B cell (primary cell): Measurements from ENCODE around the gene AREG. TPM values are rescaled to one million over a fixed set of nuclear protein-coding genes. Genes with fewer than 3 reads are reported as not detected.

ENCODE experiments used
- ATAC-seq: fragments of 200-7000 bp; cut with Tn5 transposase; one replicate; pipeline ENCODE4 v1.10.0; 2021; ENCODE audit warnings: low read depth, mild to moderate bottlenecking, moderate number of reproducible peaks, moderate library complexity
- CTCF ChIA-PET: fragments of 350-600 bp; sonication (Branson Sonifier 250); formaldehyde crosslinking; loops from one replicate; lab custom pipeline; 2021; ENCODE audit warnings: antibody characterized with exemption, inconsistent platforms; lab: Charles Lee
- POLR2A ChIA-PET: fragments of 350-600 bp; sonication (Branson Sonifier 250); formaldehyde crosslinking; loops from one replicate; lab custom pipeline; 2021; ENCODE audit warnings: antibody characterized with exemption; lab: Charles Lee
- DNase-seq: peaks from one replicate; pipeline ENCODE4 v3.0.0; 2013
- H2AFZ ChIP-seq: 2 replicates; pipeline ENCODE4 v1.6.1; 2012; ENCODE audit warnings: mild to moderate bottlenecking, low read depth, low read length; ENCODE audit not compliant: insufficient read depth, poor library complexity, severe bottlenecking
- H3K27ac ChIP-seq, 2 donors: 1 replicate in 1 of 2; 2 replicates in 1 of 2; pipeline ENCODE4 v1.5.1; 2012 to 2013; ENCODE audit warnings: low read length in 2 of 2, mild to moderate bottlenecking in 2 of 2, moderate library complexity in 1 of 2
- H3K27me3 ChIP-seq, 4 experiments: fragments of 200-600 bp in 1 of 4; sonication (generic) in 1 of 4; replicated peaks in 1 of 4; 1 replicate in 2 of 4; 2 replicates in 2 of 4; pipeline versions ENCODE4 v1.6.1 to v1.7.0; 2013 to 2016; ENCODE audit warnings: low read length in 3 of 4, mild to moderate bottlenecking in 2 of 4, mixed read lengths in 1 of 4, moderate library complexity in 1 of 4; ENCODE audit not compliant: insufficient read depth in 4 of 4, control insufficient read depth in 3 of 4; ENCODE audit errors: control extremely low read depth in 1 of 4
- H3K36me3 ChIP-seq, 2 experiments: replicated peaks in 1 of 2; 1 replicate in 1 of 2; 2 replicates in 1 of 2; pipeline versions ENCODE4 v1.6.1 to v1.7.1; 2013; ENCODE audit warnings: low read length in 1 of 2; ENCODE audit not compliant: insufficient read depth in 2 of 2, control insufficient read depth in 1 of 2; ENCODE audit errors: control extremely low read depth in 1 of 2, extremely low read depth in 1 of 2
- H3K4me1 ChIP-seq, 2 donors: fragments of 200-600 bp in 1 of 2; sonication (generic) in 1 of 2; 1 replicate in 1 of 2; 2 replicates in 1 of 2; pipeline versions ENCODE4 v1.5.1 to v1.6.1; 2013 to 2017; ENCODE audit warnings: low read length in 2 of 2; ENCODE audit not compliant: control insufficient read depth in 2 of 2, insufficient read depth in 2 of 2
- H3K4me2 ChIP-seq: replicated peaks from 2 replicates; pipeline ENCODE3; 2012; ENCODE audit warnings: mild to moderate bottlenecking, low read depth, low read length; ENCODE audit not compliant: poor library complexity, severe bottlenecking
- H3K4me3 ChIP-seq, 5 experiments: fragments of 200-600 bp in 1 of 5; sonication (generic) in 1 of 5; 1 replicate in 3 of 5; 2 replicates in 2 of 5; pipeline versions ENCODE4 v1.5.1 to v1.7.0; 2011 to 2016; ENCODE audit warnings: low read length in 4 of 5, mild to moderate bottlenecking in 4 of 5, low read depth in 2 of 5, control low read depth in 1 of 5, moderate library complexity in 1 of 5; ENCODE audit not compliant: insufficient read depth in 1 of 5; ENCODE audit errors: control extremely low read depth in 1 of 5, extremely low read depth in 1 of 5
- H3K79me2 ChIP-seq: fragments of 200-600 bp; sonication (generic); one replicate; pipeline ENCODE4 v1.6.0; 2016; ENCODE audit warnings: low read length; ENCODE audit not compliant: control insufficient read depth, insufficient read depth
- H3K9ac ChIP-seq: fragments of 200-600 bp; sonication (generic); 2 replicates; pipeline ENCODE4 v1.6.1; 2017; ENCODE audit warnings: mild to moderate bottlenecking, low read length, moderate library complexity
- H3K9me3 ChIP-seq, 3 donors: one replicate each; pipeline versions ENCODE4 v1.6.1 to v1.7.1; 2013; ENCODE audit warnings: low read length in 2 of 3; ENCODE audit not compliant: control insufficient read depth in 2 of 3, insufficient read depth in 1 of 3; ENCODE audit errors: control extremely low read depth in 1 of 3
- H4K20me1 ChIP-seq: 2 replicates; pipeline ENCODE4 v1.6.0; 2012; ENCODE audit warnings: mild to moderate bottlenecking, low read length; ENCODE audit not compliant: insufficient read depth, control insufficient read depth, poor library complexity, severe bottlenecking
- H3K27ac Mint-ChIP-seq: one replicate; pipeline ENCODE4 v1.8.0; 2021; ENCODE audit warnings: mixed read lengths
- H3K27me3 Mint-ChIP-seq: one replicate; pipeline ENCODE4 v1.8.0; 2021; ENCODE audit warnings: mixed read lengths
- H3K4me1 Mint-ChIP-seq: one replicate; pipeline ENCODE4 v1.8.0; 2021; ENCODE audit warnings: mixed read lengths
- H3K4me3 Mint-ChIP-seq: one replicate; pipeline ENCODE4 v1.8.0; 2021; ENCODE audit warnings: mixed read lengths
- H3K9me3 Mint-ChIP-seq: one replicate; pipeline ENCODE4 v1.8.0; 2022; ENCODE audit warnings: mixed read lengths; ENCODE audit not compliant: insufficient read depth
- EZH2 ChIP-seq: IDR thresholded peaks from 2 replicates; pipeline ENCODE4 v1.6.1; 2012; ENCODE audit warnings: borderline replicate concordance, low read depth, mild to moderate bottlenecking, moderate library complexity, low read length; ENCODE audit not compliant: insufficient read depth, poor library complexity, severe bottlenecking
- WGBS: methylation state at CpG from one replicate; pipeline ENCODE4 v1.1.5; 2013; ENCODE audit warnings: missing lambda C conversion rate; ENCODE audit not compliant: insufficient coverage; 5-methylcytosine and 5-hydroxymethylcytosine counted together
- intact Hi-C: fragments of 100-400 bp; cut with micrococcal nuclease; formaldehyde crosslinking; loops from one replicate; pipeline ENCODE4 v1.10.0; 2022
- polyA plus RNA-seq: library from polyadenylated mRNA; depleted of rRNA; stranded (reverse); fragments of >200 nt; gene quantifications from 2 replicates; pipeline ENCODE4 v1.2.3, GENCODE V29; 2012
- total RNA-seq, 2 donors: library from RNA; stranded (reverse); fragments of 120-200 nt in 1 of 2; gene quantifications; 1 replicate in 1 of 2; 2 replicates in 1 of 2; pipeline versions ENCODE4 v1.2.3 to v1.2.4, GENCODE V29; 2013 to 2022
- TF ChIP-seq, protein P1 (sequence below): fragments of 200-600 bp; IDR thresholded peaks from one replicate; pipeline ENCODE4 v1.8.0; 2022; ENCODE audit warnings: antibody characterized with exemption, mild to moderate bottlenecking

AREG gene
- total and polyA plus RNA-seq, 2 donors (not counting 1 experiment from before 2014, with no cell fraction given): 4.6 to 47.1 TPM

DNA sequence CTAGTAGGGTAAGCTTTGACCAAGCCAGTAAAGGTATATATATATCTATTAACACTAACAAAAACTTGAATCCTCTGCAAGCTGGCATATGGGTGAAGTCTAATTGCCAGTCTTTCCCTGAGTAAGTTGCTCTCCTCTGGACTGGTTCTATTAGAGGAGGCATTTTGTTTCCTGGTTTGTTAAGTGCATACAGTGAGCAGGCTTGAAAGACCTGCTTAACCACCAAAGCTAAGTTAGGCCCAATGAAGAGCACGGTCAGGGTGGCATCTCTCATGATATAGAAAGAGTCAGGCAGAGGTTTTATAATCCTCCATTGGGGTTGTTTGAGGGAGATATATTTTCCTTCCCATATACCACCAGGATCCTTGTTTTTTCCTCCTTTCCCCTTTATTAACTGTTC is 9.6 kb upstream of the AREG start:
- Histone ChIP-seq H3K4me1 (no peaks in the 10 kb centered on the region), H3K36me3 (no peaks in the 10 kb centered on the region), H4K20me1 (no peaks in the 10 kb centered on the region), H3K79me2 (no peaks in the 10 kb centered on the region), H3K4me3 (no peak overlapping the region), H3K27ac (no peak overlapping the region), H2AFZ (no peak overlapping the region), H3K9ac (no peak overlapping the region), H3K4me2 (no peak overlapping the region), H3K9me3 (no peaks in the 10 kb centered on the region), H3K27me3 (peaks cover 0 to 2% (median 0%) of the 10 kb centered on the region in 4 experiments)
- no peaks in the 10 kb centered on the region for H3K4me1 Mint-ChIP-seq
- ChIA-PET POLR2A (no interaction called here), CTCF (no interaction called here)
- no CpG with 5 or more reads among the region's 1 CpG for WGBS
- peaks cover 4% of the 10 kb centered on the region for H3K9me3 Mint-ChIP-seq
- intact Hi-C loops: no loop called here
- no peak overlapping the region for H3K27ac Mint-ChIP-seq
- no peak for DNase-seq
- H3K27me3 Mint-ChIP-seq: peaks cover 15% of the 10 kb centered on the region
- TF ChIP-seq, protein P1, sequence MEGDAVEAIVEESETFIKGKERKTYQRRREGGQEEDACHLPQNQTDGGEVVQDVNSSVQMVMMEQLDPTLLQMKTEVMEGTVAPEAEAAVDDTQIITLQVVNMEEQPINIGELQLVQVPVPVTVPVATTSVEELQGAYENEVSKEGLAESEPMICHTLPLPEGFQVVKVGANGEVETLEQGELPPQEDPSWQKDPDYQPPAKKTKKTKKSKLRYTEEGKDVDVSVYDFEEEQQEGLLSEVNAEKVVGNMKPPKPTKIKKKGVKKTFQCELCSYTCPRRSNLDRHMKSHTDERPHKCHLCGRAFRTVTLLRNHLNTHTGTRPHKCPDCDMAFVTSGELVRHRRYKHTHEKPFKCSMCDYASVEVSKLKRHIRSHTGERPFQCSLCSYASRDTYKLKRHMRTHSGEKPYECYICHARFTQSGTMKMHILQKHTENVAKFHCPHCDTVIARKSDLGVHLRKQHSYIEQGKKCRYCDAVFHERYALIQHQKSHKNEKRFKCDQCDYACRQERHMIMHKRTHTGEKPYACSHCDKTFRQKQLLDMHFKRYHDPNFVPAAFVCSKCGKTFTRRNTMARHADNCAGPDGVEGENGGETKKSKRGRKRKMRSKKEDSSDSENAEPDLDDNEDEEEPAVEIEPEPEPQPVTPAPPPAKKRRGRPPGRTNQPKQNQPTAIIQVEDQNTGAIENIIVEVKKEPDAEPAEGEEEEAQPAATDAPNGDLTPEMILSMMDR: no peak
- no peak for TF ChIP-seq EZH2
- no peak for ATAC-seq
- no peak overlapping the region for H3K4me3 Mint-ChIP-seq

DNA sequence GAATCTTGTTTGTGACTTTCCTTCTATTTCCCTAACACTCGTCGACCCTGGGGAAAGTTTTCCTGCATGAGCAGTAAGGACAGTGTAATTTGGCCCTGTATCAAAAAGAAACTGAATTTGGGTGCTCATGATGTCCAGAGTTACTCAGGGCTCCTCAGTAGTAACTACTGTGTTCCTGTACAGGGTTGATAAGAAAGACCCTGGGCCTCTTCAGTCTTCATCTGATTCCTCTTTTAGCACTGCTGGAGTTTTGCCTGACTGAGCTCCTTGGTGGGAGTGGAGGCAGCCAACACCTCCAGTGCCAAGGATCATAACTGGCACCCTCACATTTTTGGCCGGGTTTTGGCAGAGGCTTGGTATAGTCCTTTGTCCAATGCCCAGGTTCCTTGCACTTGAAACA is 7.1 kb upstream of the AREG start:
- TF ChIP-seq, protein P1: no peak
- no peak for TF ChIP-seq EZH2
- Histone ChIP-seq H3K4me3 (no peak overlapping the region), H3K36me3 (no peaks in the 10 kb centered on the region), H3K79me2 (no peaks in the 10 kb centered on the region), H2AFZ (no peak overlapping the region), H3K9me3 (no peaks in the 10 kb centered on the region), H3K9ac (no peak overlapping the region), H4K20me1 (no peaks in the 10 kb centered on the region), H3K4me2 (no peak overlapping the region), H3K4me1 (no peaks in the 10 kb centered on the region), H3K27ac (no peak overlapping the region), H3K27me3 (peaks cover 0 to 2% (median 0%) of the 10 kb centered on the region in 4 experiments)
- WGBS: 100% methylated on average over 1 of the region's 3 CpGs
- Mint-ChIP-seq H3K4me1 (no peaks in the 10 kb centered on the region), H3K4me3 (no peak overlapping the region), H3K27ac (no peak overlapping the region), H3K9me3 (peaks cover 4% of the 10 kb centered on the region), H3K27me3 (peaks cover 12% of the 10 kb centered on the region)
- DNase-seq (no peak), ATAC-seq (no peak)
- intact Hi-C loops: no loop called here
- CTCF ChIA-PET: no interaction called here
- POLR2A ChIA-PET: no interaction called here
